ENCODE data around the gene B3GNT7.
"Not testable (repeated sequence)": the region's sequence is repeated elsewhere in the genome, so short reads cannot be mapped to it uniquely, and the experiment has no call there.

B3GNT7 gene

GRCh38 chr2:231395188-231396057 is at the start of gene B3GNT7:
TSS of gene B3GNT7 (plus strand) at chr2:231395710. CDS start at chr2:231395804, 94 bp downstream.
- DNase-seq (ENCODE audit: low read depth in 2 of 2): no peak

- DNase-seq (ENCODE audit: low read depth in 2 of 2): no peak
Measured at GRCh38 chr2:231347081-231347480, 48.4 kb upstream of the B3GNT7 start.

GRCh38 chr2:231347638-231348037 is 47.9 kb upstream of the B3GNT7 start:
- no peak for DNase-seq (ENCODE audit: low read depth in 2 of 2)

GRCh38 chr2:231348173-231348572 is 47.3 kb upstream of the B3GNT7 start:
- DNase-seq (ENCODE audit: low read depth in 2 of 2): no peak

GRCh38 chr2:231348704-231349373 is 46.7 kb upstream of the B3GNT7 start:
- no peak for DNase-seq (ENCODE audit: low read depth in 2 of 2)

GRCh38 chr2:231349374-231349735 is 46.2 kb upstream of the B3GNT7 start:
- not testable (repeated sequence) for DNase-seq (ENCODE audit: low read depth in 2 of 2)

GRCh38 chr2:231351648-231352047 is 43.9 kb upstream of the B3GNT7 start:
- no peak for DNase-seq (ENCODE audit: low read depth in 2 of 2)

GRCh38 chr2:231353469-231353868 is 42.0 kb upstream of the B3GNT7 start:
- DNase-seq (ENCODE audit: low read depth in 2 of 2): no peak

GRCh38 chr2:231355508-231356465 is 39.7 kb upstream of the B3GNT7 start:
- DNase-seq (ENCODE audit: low read depth in 2 of 2): no peak

GRCh38 chr2:231356466-231356844 is 39.1 kb upstream of the B3GNT7 start:
- no peak for DNase-seq (ENCODE audit: low read depth in 2 of 2)

- no peak for DNase-seq (ENCODE audit: low read depth in 2 of 2)
Measured at GRCh38 chr2:231357048-231357447, 38.5 kb upstream of the B3GNT7 start.

- DNase-seq (ENCODE audit: low read depth in 2 of 2): no peak
Measured at GRCh38 chr2:231357931-231358330, 37.6 kb upstream of the B3GNT7 start.

GRCh38 chr2:231359441-231359840 is 36.1 kb upstream of the B3GNT7 start:
- no peak for DNase-seq (ENCODE audit: low read depth in 2 of 2)

GRCh38 chr2:231359948-231360347 is 35.6 kb upstream of the B3GNT7 start:
- DNase-seq (ENCODE audit: low read depth in 2 of 2): no peak

- DNase-seq (ENCODE audit: low read depth in 2 of 2): no peak
Measured at GRCh38 chr2:231360401-231360800, 35.1 kb upstream of the B3GNT7 start.

- DNase-seq (ENCODE audit: low read depth in 2 of 2): no peak
Measured at GRCh38 chr2:231360881-231361371, 34.6 kb upstream of the B3GNT7 start.

- DNase-seq (ENCODE audit: low read depth in 2 of 2): no peak
Measured at GRCh38 chr2:231361701-231362554, 33.6 kb upstream of the B3GNT7 start.

GRCh38 chr2:231362555-231363184 is 32.8 kb upstream of the B3GNT7 start:
- no peak for DNase-seq (ENCODE audit: low read depth in 2 of 2)

GRCh38 chr2:231364061-231364460 is 31.4 kb upstream of the B3GNT7 start:
- no peak for DNase-seq (ENCODE audit: low read depth in 2 of 2)

Data from fibroblast of skin of left quadriceps (primary cell).